ENCODE data around the gene TASP1. TPM values are rescaled to one million over a fixed set of nuclear protein-coding genes. Genes with fewer than 3 reads are reported as not detected.
"Not testable (repeated sequence)": the region's sequence is repeated elsewhere in the genome, so short reads cannot be mapped to it uniquely, and the experiment has no call there.

TASP1 gene
- polyA plus RNA-seq, 10 donors = 6.2 to 10.0 (median 7.2) TPM

DNA sequence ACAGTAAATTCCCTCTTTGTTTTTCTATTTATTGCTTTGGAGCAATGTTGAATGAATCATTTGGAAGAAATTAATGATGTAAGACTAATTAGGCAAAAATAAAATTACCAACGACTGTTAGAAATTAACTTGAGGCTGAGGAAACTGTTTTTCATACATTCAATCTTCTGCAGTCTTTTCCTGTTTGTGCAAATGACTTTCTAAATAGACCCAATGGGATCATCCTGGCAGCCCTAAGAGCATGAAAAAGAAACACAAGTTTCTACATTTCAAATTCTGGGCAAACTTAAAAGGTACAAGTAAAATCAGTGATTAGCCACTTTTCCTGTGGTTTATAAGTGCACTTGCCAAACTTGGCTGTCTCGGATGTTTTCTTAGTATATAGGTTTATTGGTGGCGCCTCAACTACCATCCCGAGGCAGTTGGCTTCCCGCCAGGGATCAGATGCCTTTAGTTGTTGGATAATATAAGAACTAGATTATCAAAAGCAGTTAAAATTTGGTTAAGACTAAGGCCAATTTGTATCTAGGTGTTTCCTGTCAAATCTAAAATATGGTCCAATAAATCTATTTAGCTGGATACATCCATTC lies 236.5 kb downstream of the TASP1 start:
- peak in 2 of 3 donors; percentile 30 to 46 for DNase-seq

DNA sequence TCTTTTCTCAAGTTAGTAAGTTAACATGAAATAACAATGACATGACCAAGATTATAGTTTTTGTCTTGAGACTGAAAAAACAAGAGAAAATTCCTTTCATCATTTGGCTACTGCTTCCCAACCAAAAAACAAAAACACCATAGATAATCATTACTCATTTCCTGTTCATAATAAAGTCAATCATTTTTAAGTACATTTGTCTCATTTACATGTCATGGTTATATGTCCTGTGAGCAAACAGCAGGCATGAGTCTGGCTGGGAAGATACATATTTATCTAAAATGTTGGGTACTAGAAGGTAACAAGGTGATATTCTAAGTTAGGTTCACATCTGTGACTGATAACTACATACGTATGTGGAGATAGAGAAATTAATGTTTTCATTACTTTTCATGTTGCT lies 237.1 kb downstream of the TASP1 start:
- no peak for DNase-seq

- no peak for DNase-seq
These were observed 238.3 kb downstream of the TASP1 start for GRCh38 chr20:13400453-13400852.

DNA sequence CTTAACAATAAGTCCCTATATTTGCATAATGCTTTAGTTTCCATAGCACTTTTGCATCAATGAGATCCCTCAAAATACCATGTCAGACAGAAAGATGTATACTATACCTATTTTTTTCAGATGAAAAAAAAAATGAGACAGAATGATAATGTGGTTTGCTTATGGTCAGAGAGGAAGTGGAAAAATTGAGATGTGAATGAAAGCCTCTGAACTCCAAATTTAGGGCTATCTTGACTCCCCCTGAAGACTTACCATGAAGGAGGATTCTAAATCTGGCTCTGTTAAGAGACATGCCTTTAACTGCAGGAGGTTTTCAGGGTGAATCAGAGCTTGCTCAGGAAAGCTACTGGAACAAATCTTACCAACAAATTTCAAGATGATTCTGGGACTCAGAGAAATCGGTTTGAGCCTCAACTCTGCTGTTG lies 241.4 kb downstream of the TASP1 start:
- peak in 1 of 3 donors; percentile 23 for DNase-seq

DNA sequence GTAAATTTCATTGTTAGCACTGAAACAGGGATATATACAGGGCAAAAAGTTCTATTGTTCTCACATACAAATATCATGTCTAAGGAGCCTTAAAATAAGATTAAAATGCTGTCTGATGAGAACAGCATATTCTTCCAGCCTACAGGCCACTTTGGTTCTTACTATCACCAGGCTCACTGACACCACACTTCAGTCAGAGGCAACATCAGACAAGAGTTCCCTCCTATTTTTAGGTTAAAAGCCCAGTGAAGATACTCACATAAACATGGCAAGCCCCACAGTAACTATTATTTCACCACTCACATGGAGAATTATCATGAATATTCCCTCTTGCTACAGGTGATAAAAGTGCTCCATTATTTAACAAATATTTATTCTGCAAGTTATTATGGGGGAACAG lies 241.9 kb downstream of the TASP1 start:
- no peak for DNase-seq

GRCh38 chr20:13396022-13396421 lies 242.7 kb downstream of the TASP1 start:
- peak in 1 of 3 donors; percentile 63 for DNase-seq

DNA sequence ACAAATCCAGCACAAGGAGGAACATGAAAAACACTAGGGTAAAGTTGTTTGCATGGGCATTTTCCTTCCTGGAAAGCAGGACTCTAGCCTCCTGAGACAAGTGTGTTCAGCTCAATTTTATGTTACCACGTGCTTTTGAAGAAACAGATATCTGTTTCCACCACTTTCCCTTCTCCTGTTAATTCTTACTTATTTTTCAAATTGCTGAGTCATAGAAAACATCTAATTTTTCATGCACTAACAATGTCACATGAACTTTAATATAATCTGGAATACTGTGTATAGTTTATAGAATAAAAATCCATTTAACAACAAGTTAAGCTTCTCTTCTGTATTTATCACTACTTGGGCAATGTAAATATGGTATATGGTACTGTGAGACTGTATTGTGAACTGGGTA lies 243.5 kb downstream of the TASP1 start:
- no peak for DNase-seq

DNA sequence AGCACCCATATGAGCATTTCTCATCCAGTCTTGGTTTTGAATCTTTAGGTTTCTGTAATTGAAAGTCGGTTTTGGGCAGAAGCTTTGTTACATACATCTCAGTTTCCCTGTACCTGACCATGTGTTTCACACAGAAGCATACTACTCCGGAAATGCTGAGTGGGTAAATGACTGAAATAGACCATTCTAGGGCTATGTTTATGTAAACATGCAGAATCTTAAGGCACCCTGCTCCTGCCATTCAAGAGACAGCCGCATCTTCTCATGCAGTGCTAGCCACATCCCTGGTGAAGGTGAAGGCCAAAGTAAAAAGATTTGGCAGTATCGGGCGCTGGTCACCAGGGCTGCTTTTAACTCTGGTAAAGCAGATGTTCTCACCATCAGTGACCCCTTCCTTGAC lies 246.3 kb downstream of the TASP1 start:
- no peak for DNase-seq

- DNase-seq = no peak
These were observed 249.6 kb downstream of the TASP1 start for GRCh38 chr20:13389115-13389514.

DNA sequence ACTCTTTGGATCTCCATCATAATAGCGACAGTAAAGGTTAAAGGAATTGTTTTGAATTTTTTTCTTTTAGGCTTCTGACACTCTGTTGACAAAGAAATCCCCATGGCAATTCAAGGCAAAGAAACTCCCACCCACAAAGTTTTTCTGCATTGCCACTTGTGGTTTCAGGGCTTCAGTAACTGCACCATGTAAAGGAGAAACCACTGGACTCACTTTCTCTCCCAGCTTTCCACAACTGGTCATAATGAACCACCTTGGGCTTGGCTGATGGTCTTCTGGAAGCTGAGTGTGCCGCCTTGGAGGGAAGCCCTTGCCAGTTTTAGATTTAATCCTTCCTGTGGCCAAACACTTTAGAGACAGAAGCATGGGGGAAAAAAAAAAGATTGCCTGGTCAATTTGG lies 254.6 kb downstream of the TASP1 start:
- no peak for DNase-seq

GRCh38 chr20:13382786-13383185 lies 255.9 kb downstream of the TASP1 start:
- no peak for DNase-seq

DNA sequence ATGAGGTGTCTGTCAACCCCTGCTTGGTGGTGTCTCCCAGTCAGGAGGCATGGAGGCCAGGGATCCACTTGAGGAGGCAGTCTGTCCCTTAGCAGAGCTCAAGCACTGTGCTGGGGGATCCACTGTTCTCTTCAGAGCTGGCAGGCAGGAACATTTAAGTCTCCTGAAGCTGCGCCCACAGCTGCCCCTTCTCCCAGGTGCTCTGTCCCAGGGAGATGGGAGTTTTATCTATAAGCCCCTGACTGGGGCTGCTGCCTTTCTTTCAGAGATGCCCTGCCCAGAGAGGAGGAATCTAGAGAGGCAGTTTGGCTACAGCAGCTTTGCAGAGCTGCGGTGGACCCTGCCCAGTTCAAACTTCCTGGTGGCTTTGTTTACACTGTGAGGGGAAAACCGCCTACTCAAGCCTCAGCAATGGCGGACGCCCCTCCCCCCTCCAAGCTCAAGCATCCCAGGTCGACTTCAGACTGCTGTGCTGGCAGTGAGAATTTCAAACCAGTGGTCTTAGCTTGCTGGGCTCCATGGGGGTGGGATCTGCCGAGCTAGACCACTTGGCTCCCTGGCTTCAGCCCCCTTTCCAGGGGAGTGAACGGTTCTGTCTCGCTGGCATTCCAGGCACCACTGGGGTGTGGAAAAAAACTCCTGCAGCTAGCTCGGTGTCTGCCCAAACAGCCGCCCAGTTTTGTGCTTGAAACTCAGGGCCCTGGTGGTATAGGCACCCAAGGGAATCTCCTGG lies 258.1 kb downstream of the TASP1 start:
- DNase-seq = not testable (repeated sequence)

GRCh38 chr20:13373400-13373799 lies 265.3 kb downstream of the TASP1 start:
- no peak for DNase-seq

DNA sequence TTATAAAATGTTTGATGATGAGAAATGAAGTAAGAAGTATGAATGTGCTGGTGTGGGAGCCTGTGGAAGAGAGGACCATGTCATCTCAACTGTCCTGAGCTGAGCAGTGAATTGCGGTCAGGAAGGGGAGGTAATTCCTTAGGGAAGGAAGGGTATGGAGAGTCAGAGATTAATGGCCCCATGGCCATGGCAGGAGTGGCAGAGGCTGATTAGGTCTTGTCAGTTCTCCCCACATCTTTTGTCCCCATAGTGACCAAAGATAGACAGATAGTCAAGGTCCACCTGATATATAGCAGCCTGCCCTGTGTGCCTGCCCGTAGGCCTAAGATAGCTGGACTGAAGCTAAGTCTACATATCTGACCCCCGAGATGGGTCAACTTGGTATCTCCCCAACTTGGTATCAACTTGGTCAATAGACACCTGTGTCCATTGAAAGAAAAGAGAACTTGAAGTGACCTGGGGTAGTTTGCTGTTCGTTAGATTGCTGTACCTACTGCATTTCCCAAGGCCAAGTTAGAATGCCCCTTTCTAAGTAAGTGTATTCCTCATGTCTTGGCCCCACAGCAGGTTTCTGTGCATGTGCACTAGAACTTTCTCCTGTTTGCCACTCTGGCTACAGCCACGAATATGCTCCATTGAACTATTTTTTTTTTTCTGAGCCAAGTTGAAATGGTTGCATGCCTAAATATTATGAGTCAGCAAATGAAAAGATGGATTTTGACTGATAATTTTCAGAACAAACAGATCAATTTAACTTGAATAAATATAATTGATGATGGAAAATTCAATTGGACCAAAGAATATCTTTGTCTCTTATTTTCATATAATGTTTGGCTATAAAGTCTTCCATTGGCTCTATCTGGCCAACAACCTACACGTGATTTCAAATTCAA lies 274.2 kb downstream of the TASP1 start:
- DNase-seq = no peak

GRCh38 chr20:13363473-13363872 lies 275.3 kb downstream of the TASP1 start:
- no peak for DNase-seq

GRCh38 chr20:13362165-13362564 lies 276.6 kb downstream of the TASP1 start:
- not testable (repeated sequence) for DNase-seq

DNA sequence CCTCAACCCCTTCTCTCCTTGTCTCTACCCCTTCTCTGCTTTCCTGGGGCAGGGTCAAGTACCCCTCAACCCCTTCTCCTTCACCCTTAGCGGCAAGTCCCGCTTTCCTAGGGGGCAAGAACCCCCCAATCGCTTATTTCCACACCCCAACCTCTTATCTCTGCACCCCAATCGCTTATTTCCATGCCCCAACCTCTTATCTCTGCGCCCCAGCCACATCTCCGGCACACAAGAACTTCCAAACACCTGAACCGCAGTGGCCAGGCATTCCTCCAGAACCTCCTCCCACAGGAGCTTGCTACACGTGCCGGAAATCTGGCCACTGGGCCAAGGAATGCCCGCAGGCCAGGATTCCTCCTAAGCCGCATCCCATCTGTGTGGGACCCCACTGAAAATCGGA lies 279.8 kb downstream of the TASP1 start:
- not testable (repeated sequence) for DNase-seq

DNA sequence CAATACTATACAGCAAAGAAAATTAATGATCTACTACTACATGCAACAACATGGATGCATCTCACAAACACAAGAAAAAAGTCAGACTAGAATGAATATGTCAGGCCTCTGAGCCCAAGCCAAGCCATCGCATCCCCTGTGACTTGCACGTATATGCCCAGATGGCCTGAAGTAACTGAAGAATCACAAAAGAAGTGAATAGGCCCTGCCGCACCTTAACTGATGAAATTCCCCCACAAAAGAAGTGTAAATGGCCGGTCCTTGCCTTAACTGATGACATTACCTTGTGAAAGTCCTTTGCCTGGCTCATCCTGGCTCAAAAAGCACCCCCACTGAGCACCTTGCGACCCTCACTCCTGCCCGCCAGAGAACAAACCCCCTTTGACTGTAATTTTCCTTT lies 280.9 kb downstream of the TASP1 start:
- not testable (repeated sequence) for DNase-seq

GRCh38 chr20:13356591-13356990 lies 282.1 kb downstream of the TASP1 start:
- DNase-seq = no peak

- DNase-seq = no peak
These were observed 282.7 kb downstream of the TASP1 start for GRCh38 chr20:13355941-13356486.

GRCh38 chr20:13355411-13355810 lies 283.3 kb downstream of the TASP1 start:
- no peak for DNase-seq

DNA sequence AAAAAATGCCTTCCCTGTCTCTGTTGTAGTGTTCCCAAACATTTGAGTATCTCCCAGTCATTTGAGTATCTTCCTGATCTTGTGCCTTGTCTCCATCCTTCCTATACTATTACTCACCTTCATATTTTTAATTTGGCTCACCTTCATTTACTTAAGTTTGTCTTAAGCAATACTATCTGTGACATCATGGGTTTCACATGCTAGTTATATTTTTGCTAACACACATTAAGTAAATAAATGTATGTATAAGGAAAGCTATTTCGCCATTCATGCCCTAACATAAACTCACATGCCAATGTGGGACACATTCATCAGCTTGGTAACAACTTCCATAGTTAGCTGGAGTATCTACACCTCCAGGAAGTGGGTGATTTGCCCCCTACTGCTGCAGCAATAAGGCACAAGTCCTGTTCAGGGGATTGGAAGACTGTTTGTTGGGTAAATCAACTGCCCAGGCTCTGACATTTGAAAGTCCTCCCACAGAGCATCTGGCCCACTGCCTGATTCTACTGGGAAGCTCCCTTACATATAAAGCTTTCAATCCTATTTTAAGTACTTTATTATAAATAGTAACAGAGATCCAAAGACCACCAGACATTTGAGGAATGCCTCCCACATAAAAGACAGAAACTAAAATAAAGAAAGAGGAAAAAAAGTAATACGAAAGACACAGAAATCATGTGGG lies 285.3 kb downstream of the TASP1 start:
- no peak for DNase-seq

Data from muscle of back (tissue), 11 donors.